Lower lobe of right lung (tissue), 2 donors: ENCODE measurements around the gene USP15. TPM values are rescaled to one million over a fixed set of nuclear protein-coding genes. Genes with fewer than 3 reads are reported as not detected.

ENCODE experiments used
- ATAC-seq, 2 donors: fragments of 200-7000 bp; cut with Tn5 transposase; one replicate each; pipeline ENCODE4 v1.9.1; 2020 to 2022; ENCODE audit warnings: mild to moderate bottlenecking in 2 of 2, moderate library complexity in 2 of 2
- DNase-seq: peaks from one replicate; pipeline ENCODE4 v3.0.0-alpha.2; 2020
- H3K27ac ChIP-seq: fragments of 200-600 bp; one replicate; pipeline ENCODE4 v1.8.0; 2022
- H3K27me3 ChIP-seq: fragments of 200-600 bp; one replicate; pipeline ENCODE4 v1.8.0; 2022; ENCODE audit warnings: low read depth
- H3K36me3 ChIP-seq: fragments of 200-600 bp; one replicate; pipeline ENCODE4 v1.8.0; 2022; ENCODE audit warnings: mild to moderate bottlenecking
- H3K4me1 ChIP-seq: fragments of 200-600 bp; one replicate; pipeline ENCODE4 v1.8.0; 2022
- H3K4me3 ChIP-seq: fragments of 200-600 bp; one replicate; pipeline ENCODE4 v1.8.0; 2022; ENCODE audit warnings: mild to moderate bottlenecking
- H3K9me3 ChIP-seq: fragments of 200-600 bp; one replicate; pipeline ENCODE4 v1.8.0; 2022
- CTCF ChIP-seq: fragments of 200-600 bp; IDR thresholded peaks from one replicate; pipeline ENCODE4 v1.8.0; 2022; ENCODE audit warnings: antibody characterized with exemption, mild to moderate bottlenecking
- intact Hi-C: fragments of 100-400 bp; cut with DNase I; formaldehyde crosslinking; loops from one replicate; pipeline ENCODE4 v1.11.0; 2022
- total RNA-seq: library from RNA; stranded (reverse); fragmentation: NEBNext Ultra II Directional; extraction: Animal tissue kit (Norgen Biotek cat#: 25700); gene quantifications from one replicate; pipeline ENCODE4 v1.2.1, GENCODE V29; 2021
- donor health status: DM: no; HTN: yes; CAD: no; lungs with severe emphysema.

The USP15 gene
- total RNA-seq, 1 donor from 2014 or later = 91.9 TPM

GRCh38 chr12:62372134-62372533 lies 111.9 kb downstream of the USP15 start:
- Histone ChIP-seq H3K36me3 (peaks cover 4% of the 10 kb centered on the region), H3K27ac (no peak overlapping the region), H3K4me3 (no peak overlapping the region), H3K9me3 (no peaks in the 10 kb centered on the region), H3K4me1 (no peaks in the 10 kb centered on the region), H3K27me3 (no peaks in the 10 kb centered on the region)
- intact Hi-C loops = no loop called here
- DNase-seq (no peak), ATAC-seq (no peak)
- no peak for TF ChIP-seq CTCF

DNA sequence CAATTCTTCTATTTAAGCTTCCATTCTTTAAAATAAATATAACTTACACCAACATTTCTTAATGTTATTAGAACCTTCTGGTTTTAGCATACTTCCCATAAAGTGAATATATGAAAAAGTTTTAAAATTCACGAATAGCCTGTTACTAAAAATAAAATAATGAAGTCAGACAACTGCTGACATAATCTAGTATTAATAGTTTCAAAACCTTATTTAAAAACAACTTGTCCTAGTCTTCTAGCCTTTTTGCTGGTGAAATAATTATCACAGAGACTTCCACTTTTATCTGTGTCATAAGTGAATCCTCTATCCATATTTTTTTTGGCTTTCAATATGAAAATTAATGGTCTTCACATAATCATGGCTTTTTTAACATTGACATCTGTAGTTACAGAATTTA lies 112.6 kb downstream of the USP15 start:
- Histone ChIP-seq H3K27ac (no peak overlapping the region), H3K9me3 (no peaks in the 10 kb centered on the region), H3K36me3 (peaks cover 4% of the 10 kb centered on the region), H3K4me3 (no peak overlapping the region), H3K4me1 (no peaks in the 10 kb centered on the region), H3K27me3 (no peaks in the 10 kb centered on the region)
- intact Hi-C loops = no loop called here
- TF ChIP-seq CTCF = no peak
- ATAC-seq (no peak), DNase-seq (no peak)

DNA sequence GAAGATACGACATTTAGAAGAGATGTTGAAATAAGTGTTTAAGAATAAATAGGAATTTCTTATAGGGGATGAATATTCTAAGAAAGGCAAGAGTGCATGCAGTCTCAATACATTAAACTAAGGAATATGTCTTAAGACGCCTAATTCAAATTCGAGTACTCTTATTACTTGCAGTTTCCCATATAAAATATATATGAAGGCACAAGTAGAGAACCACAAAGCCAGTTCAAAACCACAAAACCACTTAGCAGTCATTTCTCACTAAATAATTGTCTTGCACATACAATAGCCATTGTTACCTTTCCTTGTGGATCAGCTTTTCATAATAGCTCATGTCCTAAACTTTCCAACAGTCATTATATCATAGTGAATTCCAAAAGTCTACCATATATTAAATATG lies 115.4 kb downstream of the USP15 start:
- ATAC-seq (no peak), DNase-seq (no peak)
- Histone ChIP-seq H3K4me3 (no peak overlapping the region), H3K4me1 (no peaks in the 10 kb centered on the region), H3K36me3 (peaks cover 2% of the 10 kb centered on the region), H3K27ac (no peak overlapping the region), H3K27me3 (no peaks in the 10 kb centered on the region), H3K9me3 (no peaks in the 10 kb centered on the region)
- intact Hi-C loops = no loop called here
- TF ChIP-seq CTCF = no peak

- Histone ChIP-seq H3K27ac (no peak overlapping the region), H3K4me1 (no peaks in the 10 kb centered on the region), H3K9me3 (no peaks in the 10 kb centered on the region), H3K27me3 (no peaks in the 10 kb centered on the region), H3K4me3 (no peak overlapping the region), H3K36me3 (peaks cover 27% of the 10 kb centered on the region)
- intact Hi-C loops = no loop called here
- DNase-seq (no peak), ATAC-seq (no peak)
- no peak for TF ChIP-seq CTCF
Observed at GRCh38 chr12:62379026-62379722, 119.0 kb downstream of the USP15 start.

DNA sequence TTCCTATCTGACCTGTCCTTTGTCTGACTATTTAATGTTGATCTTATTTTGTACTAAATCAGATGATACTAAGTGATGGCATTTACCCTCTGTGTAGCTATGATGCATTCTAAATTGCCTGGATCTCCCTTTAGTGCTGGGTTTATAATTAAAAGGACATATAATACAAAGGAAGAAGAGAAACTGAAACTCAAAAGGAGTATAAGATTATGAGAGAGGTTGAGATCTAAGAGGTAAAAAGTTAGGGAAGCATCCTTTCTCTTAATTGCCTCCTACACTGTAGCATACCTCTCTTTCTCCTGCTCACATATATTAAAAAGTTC lies 119.5 kb downstream of the USP15 start:
- DNase-seq (no peak), ATAC-seq (no peak)
- H3K4me3 ChIP-seq = no peak overlapping the region
- peaks cover 30% of the 10 kb centered on the region for H3K36me3 ChIP-seq
- intact Hi-C loops = no loop called here
- H3K4me1 ChIP-seq = no peaks in the 10 kb centered on the region
- H3K27me3 ChIP-seq = no peaks in the 10 kb centered on the region
- no peak for TF ChIP-seq CTCF
- H3K9me3 ChIP-seq = no peaks in the 10 kb centered on the region
- no peak overlapping the region for H3K27ac ChIP-seq
